Measurements from ENCODE around the gene PTPRG. TPM values are rescaled to one million over a fixed set of nuclear protein-coding genes. Genes with fewer than 3 reads are reported as not detected.

Gene PTPRG
- total RNA-seq: 1 to 10 TPM in 1 of 2 donors, under 1 TPM in 1; 0.31 to 1.3 TPM

DNA sequence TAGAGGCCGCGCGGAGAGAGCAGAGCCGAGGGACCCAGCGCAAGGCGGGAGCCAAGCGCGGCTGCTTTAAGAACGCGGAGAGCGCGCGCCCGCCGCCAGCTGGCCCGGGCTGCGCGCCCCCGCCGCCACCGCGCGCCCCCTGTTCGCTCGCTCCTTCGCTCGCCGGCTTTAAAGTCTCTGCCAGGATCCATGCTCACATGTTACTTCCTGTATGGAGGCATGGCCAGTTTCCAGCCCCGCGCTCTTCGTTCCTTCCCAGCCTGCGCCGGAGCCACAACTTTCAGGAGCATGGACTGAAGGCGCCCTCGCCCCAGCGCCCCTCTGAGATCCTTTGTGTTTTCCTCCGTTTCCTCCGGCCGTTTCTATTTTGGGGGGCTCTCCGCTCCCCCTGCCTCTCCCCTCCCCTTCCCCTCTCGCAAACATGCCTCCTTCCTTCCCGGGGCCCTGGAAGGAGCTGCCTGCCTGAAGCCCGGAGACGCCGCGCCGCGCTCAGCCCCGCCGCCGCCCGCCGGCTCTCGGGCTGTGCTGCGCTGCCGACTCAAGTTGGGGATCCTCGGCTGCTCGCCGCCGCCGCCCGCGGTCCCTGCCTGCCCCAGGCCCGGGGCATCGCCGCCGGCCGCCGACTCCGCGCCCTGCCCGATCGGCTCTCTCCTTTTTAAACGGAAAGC is at the start of gene PTPRG:
PTPRG (plus strand) TSS at position 198 of the 668 bp plus-strand sequence. CDS start 717 bp downstream, outside the sequence.
- DNase-seq (peak; percentile 54 to 56), ATAC-seq (replicated peaks in 1 of 2) (peak; percentile 72 to 74)
- no peak within 1 kb of the TSS for H3K27ac Mint-ChIP-seq
- peaks cover 0 to 2% of the 10 kb centered on the region in 2 donors for H3K9me3 Mint-ChIP-seq
- peaks cover 7% of the 10 kb centered on the region for H3K4me1 Mint-ChIP-seq (ENCODE audit: low read depth)
- peak within 1 kb of the TSS; percentile 87 to 93 for H3K4me3 Mint-ChIP-seq
- H3K27me3 Mint-ChIP-seq (ENCODE audit: low read depth): peaks cover 71% of the 10 kb centered on the region
- no peaks in the 10 kb centered on the region for H3K36me3 Mint-ChIP-seq (ENCODE audit: insufficient read depth in 2 of 2)

DNA sequence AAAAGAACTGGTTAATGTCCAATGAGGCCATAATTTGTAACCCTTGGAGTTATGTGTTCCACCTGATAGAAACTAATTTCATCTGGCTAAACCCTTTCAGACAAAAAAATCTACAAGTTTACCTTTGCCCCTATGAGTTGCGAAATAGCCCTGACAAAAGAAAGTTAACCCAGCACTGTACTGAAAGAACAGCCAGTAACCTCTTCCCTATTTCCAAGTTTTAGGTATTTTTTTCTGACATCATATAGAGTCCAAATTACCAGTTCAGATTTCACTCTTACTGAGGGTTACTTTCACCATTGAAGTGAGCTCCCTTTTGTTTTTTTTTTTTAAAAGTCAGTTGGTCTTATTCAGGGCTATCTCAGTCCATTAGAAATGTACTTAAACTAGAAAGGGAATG is 42.8 kb upstream of the PTPRG start:
- H3K36me3 Mint-ChIP-seq (ENCODE audit: insufficient read depth in 2 of 2): peaks cover 9 to 13% of the 10 kb centered on the region in 2 donors
- DNase-seq (no peak), ATAC-seq (replicated peaks in 1 of 2) (peak in 1 of 2 donors; percentile 28)
- peaks cover 3 to 8% of the 10 kb centered on the region in 2 donors for H3K9me3 Mint-ChIP-seq
- peaks cover 8% of the 10 kb centered on the region for H3K27me3 Mint-ChIP-seq (ENCODE audit: low read depth)
- H3K4me1 Mint-ChIP-seq (ENCODE audit: low read depth): peaks cover 35% of the 10 kb centered on the region
- no peak overlapping the region for H3K27ac Mint-ChIP-seq
- peak overlapping the region; percentile 1 to 9 for H3K4me3 Mint-ChIP-seq

DNA sequence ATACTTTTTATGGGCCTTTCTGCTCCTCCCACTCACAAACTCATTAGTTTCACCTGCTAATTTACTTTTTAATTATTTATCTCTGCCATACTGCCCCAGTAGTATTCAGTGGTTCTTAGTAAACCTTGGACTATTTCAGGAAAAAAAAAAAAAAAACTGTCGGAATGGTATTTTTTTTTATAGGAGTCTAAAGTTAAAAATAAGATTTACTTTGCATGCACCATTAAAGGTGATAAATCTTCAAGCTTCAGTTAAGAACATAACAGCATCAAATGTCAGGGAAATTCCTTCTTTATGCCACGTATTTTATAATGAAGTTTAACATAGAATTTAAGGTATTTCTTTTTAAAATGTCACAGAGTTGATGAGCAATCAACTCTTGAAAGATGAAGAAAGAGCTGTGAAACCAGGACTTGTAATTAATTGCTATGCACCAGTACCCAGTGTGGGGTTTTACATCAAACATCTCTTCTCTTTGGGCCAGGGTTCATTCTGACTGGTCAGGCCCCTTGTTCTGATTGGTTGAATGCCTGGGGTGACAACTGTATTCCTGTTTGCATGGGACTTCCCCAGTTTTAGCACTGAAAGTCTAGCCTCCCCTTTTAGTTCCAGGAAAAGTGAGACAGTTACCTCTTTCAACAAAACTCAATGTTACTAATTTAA is 40.3 kb upstream of the PTPRG start:
- H3K9me3 Mint-ChIP-seq: peaks cover 3 to 4% of the 10 kb centered on the region in 2 donors
- no peaks in the 10 kb centered on the region for H3K27me3 Mint-ChIP-seq (ENCODE audit: low read depth)
- peaks cover 5 to 6% of the 10 kb centered on the region in 2 donors for H3K36me3 Mint-ChIP-seq (ENCODE audit: insufficient read depth in 2 of 2)
- peak overlapping the region; percentile 54 to 69 for H3K4me3 Mint-ChIP-seq
- ATAC-seq (replicated peaks in 1 of 2) (peak; percentile 99 to 100), DNase-seq (peak; percentile 66 to 69)
- H3K27ac Mint-ChIP-seq: peak overlapping the region; percentile 94
- H3K4me1 Mint-ChIP-seq (ENCODE audit: low read depth): peaks cover 33% of the 10 kb centered on the region

DNA sequence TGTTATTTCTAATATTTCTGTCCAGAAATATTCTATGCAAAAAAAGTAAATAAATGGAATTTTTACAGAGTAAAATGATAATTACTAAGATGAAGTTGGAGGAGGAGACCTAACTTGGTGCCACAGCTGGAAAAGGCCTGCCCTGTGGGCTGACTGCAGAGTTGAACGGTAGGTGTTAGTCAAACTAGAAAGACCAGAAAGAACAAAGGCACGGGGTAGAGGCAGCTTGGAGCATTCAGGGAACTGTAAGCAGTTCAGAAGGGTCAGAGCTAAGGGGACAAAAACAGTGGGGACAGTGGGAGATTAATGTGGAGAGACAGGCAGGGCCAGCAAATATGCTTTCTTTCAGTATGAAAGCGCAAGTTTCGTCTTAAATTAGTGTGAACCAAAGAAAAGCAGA is 39.3 kb upstream of the PTPRG start:
- Mint-ChIP-seq H3K27me3 (ENCODE audit: low read depth) (peaks cover 3% of the 10 kb centered on the region), H3K9me3 (peaks cover 0 to 6% of the 10 kb centered on the region in 2 donors), H3K4me1 (ENCODE audit: low read depth) (peaks cover 33% of the 10 kb centered on the region), H3K27ac (peak overlapping the region; percentile 35), H3K36me3 (ENCODE audit: insufficient read depth in 2 of 2) (peaks cover 5 to 6% of the 10 kb centered on the region in 2 donors), H3K4me3 (peak overlapping the region in 1 of 2 donors; percentile 38)
- DNase-seq (peak in 1 of 2 donors; percentile 14), ATAC-seq (replicated peaks in 1 of 2) (peak in 1 of 2 donors; percentile 20)

DNA sequence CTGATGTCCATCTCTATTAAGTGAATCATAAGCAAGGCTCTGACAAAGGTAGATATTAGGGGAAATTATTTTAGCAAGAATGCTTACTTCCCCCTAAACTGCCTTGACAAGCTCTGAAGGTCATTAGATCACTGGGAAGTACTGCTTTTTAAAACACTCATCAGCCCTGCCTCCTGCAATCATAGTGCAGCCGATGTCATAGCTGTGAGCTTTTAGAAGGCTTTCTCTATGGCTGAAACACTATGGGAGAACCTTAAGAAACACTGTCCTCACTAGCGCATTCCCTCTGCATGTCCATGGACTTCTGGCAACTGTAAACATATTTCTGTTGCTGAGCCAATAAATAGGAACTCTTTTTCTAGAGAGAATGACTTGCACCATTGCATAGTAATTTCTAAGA is 38.7 kb upstream of the PTPRG start:
- peaks cover 0 to 6% of the 10 kb centered on the region in 2 donors for H3K9me3 Mint-ChIP-seq
- no peak overlapping the region for H3K4me3 Mint-ChIP-seq

DNA sequence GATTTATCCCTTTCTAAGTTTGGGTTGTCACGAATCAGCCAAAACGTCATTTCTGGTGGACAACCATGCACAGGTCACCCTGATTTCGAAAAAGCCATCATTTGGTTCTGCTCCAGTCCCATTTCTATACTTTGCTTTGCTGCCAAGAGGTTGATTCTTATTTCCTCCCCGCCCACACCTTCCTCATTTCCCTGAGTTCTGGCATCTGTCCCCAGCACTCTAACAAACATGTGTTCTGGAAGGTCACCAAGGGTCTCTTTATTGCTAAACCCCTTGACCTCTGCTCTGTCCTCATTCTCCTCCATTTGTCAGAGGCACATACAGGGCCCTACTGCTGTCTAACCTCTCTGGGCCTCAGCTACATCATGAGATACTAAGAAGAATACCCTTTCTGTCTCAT is 36.4 kb upstream of the PTPRG start:
- Mint-ChIP-seq H3K4me1 (ENCODE audit: low read depth) (peaks cover 21% of the 10 kb centered on the region), H3K36me3 (ENCODE audit: insufficient read depth in 2 of 2) (no peaks in the 10 kb centered on the region), H3K27me3 (ENCODE audit: low read depth) (peaks cover 6% of the 10 kb centered on the region), H3K9me3 (peaks cover 0 to 3% of the 10 kb centered on the region in 2 donors), H3K4me3 (no peak overlapping the region), H3K27ac (no peak overlapping the region)
- ATAC-seq (replicated peaks in 1 of 2): no peak
- no peak for DNase-seq

More for the DNA sequence above, 38.7 kb upstream of the PTPRG start:
- no peak for DNase-seq
- no peak overlapping the region for H3K27ac Mint-ChIP-seq
- H3K4me1 Mint-ChIP-seq (ENCODE audit: low read depth): peaks cover 33% of the 10 kb centered on the region
- peaks cover 5 to 6% of the 10 kb centered on the region in 2 donors for H3K36me3 Mint-ChIP-seq (ENCODE audit: insufficient read depth in 2 of 2)
- peaks cover 6% of the 10 kb centered on the region for H3K27me3 Mint-ChIP-seq (ENCODE audit: low read depth)
- no peak for ATAC-seq (replicated peaks in 1 of 2)

DNA sequence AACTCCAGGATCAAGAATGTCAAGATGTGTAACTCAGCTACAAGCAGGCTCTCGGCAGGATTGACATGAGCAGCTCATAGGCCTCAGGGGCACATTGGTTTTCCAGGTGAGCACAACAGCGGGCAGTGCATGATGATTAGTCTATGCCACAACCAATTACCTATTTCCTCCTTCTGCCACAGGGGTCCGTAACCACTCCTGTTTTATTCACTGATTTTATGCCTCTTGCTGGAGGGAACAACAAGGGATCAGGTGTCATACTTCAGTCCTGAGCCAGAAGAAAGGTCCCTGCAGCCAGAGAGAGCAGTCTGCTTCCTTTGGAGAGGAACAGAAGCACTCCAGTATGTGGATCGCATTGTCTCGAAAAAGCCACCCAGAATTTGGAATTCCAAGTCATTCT is 35.1 kb upstream of the PTPRG start:
- Mint-ChIP-seq H3K27ac (no peak overlapping the region), H3K36me3 (ENCODE audit: insufficient read depth in 2 of 2) (no peaks in the 10 kb centered on the region), H3K4me1 (ENCODE audit: low read depth) (peaks cover 13% of the 10 kb centered on the region), H3K27me3 (ENCODE audit: low read depth) (peaks cover 13% of the 10 kb centered on the region), H3K9me3 (peaks cover 0 to 3% of the 10 kb centered on the region in 2 donors), H3K4me3 (no peak overlapping the region)
- no peak for ATAC-seq (replicated peaks in 1 of 2)
- no peak for DNase-seq

DNA sequence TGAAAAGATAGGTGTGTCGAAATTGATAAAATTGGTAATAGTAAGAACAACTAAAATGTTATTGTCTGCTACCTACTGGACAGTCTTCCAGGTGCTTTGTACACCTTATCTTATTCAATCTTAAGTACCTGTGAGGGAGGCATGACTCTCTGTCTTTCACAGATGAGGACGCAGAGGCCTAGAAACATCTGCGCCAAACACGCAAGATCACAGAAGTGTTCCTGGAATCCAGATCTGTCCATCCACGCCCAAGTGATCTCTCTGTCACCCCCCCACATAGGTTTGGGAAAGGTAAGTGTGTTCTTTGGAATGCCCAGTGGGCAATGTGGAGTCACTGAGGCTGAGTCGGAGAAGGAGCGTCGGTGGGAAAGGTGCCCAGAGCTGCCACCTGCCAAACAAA is 34.4 kb upstream of the PTPRG start:
- H3K4me3 Mint-ChIP-seq: no peak overlapping the region
- H3K36me3 Mint-ChIP-seq (ENCODE audit: insufficient read depth in 2 of 2): no peaks in the 10 kb centered on the region
- ATAC-seq (replicated peaks in 1 of 2) (no peak), DNase-seq (no peak)
- peaks cover 0 to 3% of the 10 kb centered on the region in 2 donors for H3K9me3 Mint-ChIP-seq
- H3K27me3 Mint-ChIP-seq (ENCODE audit: low read depth): peaks cover 13% of the 10 kb centered on the region
- peaks cover 6% of the 10 kb centered on the region for H3K4me1 Mint-ChIP-seq (ENCODE audit: low read depth)
- H3K27ac Mint-ChIP-seq: no peak overlapping the region

DNA sequence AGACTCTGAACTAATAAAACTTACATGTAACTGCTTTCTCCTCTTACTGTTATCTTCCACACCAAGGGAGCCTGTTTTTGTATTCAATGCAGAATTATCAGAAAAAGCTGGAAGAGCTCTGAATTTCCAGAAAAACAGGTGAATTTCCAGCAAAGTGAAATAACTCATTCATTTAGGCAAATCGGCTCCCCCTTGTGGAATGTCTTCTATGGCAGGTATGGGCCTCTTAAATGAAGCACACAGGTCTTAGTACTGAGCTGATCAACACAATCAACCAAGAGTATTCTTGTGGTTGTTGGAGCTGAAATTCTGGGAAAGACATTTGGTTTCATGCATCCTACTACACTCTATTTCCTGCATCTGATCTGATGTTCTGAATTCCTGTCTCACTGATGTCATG is 31.0 kb upstream of the PTPRG start:
- Mint-ChIP-seq H3K4me1 (ENCODE audit: low read depth) (no peaks in the 10 kb centered on the region), H3K27ac (no peak overlapping the region), H3K36me3 (ENCODE audit: insufficient read depth in 2 of 2) (no peaks in the 10 kb centered on the region), H3K27me3 (ENCODE audit: low read depth) (peaks cover 13% of the 10 kb centered on the region), H3K9me3 (peaks cover 0 to 3% of the 10 kb centered on the region in 2 donors), H3K4me3 (no peak overlapping the region)
- ATAC-seq (replicated peaks in 1 of 2) (no peak), DNase-seq (no peak)

DNA sequence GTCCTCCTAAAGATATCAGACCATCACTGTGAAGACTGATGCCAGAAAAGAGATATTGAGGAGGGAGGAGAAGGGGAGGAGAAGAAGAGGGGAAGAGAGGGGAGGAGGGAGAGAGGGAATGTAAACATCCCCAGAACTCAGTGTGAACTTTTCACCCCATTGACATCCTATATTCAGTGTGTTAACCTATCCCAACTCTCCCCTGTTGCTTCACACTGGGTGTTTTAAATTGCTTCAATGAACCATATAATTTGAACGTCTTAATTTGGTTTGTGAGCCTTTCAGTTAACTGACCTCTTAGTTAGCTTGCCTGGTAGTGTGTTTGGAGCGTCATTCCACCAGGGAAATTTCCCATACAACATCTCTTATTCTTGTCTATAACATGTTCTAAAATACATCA is 29.8 kb upstream of the PTPRG start:
- peaks cover 13% of the 10 kb centered on the region for H3K27me3 Mint-ChIP-seq (ENCODE audit: low read depth)
- H3K4me3 Mint-ChIP-seq: no peak overlapping the region
- no peak for ATAC-seq (replicated peaks in 1 of 2)
- H3K27ac Mint-ChIP-seq: peak overlapping the region; percentile 9
- H3K36me3 Mint-ChIP-seq (ENCODE audit: insufficient read depth in 2 of 2): no peaks in the 10 kb centered on the region
- DNase-seq: no peak
- H3K4me1 Mint-ChIP-seq (ENCODE audit: low read depth): no peaks in the 10 kb centered on the region
- peaks cover 0 to 3% of the 10 kb centered on the region in 2 donors for H3K9me3 Mint-ChIP-seq

DNA sequence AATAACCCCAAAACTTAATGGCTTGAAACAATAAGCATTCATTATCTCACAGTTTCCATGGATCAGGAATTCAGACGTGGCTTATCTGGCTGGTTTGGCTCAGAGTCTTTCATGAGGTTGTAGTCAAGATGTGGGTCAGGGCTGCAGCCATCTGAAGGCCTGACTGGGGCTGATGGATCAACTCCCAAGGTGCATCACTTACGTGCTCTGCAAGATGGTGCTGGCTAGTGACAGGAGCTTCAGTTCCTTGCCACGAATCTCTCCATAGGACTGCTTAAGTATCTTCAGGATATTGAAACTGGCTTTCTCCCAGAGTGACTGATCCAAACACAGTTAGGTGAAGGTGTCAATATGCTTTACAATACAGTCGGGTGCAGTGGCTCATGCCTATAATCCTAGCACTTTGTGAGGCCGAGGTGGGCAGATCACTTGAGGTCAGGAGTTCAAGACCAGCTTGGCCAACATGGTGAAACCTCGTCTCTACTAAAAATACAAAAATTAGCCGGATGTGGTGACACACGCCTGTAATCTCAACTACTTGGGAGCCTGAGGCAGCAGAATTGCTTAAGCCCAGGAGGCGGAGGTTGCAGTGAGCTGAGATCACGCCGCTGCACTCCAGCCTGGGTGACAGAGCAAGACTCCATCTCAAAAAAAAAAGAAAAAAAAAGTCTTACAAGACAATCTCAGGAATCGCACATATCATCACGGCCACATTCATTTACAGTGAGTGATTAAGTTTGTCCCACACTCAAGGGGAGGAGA is 28.5 kb upstream of the PTPRG start:
- Mint-ChIP-seq H3K27me3 (ENCODE audit: low read depth) (peaks cover 7% of the 10 kb centered on the region), H3K4me1 (ENCODE audit: low read depth) (no peaks in the 10 kb centered on the region), H3K27ac (no peak overlapping the region), H3K4me3 (no peak overlapping the region), H3K36me3 (ENCODE audit: insufficient read depth in 2 of 2) (no peaks in the 10 kb centered on the region), H3K9me3 (no peaks in the 10 kb centered on the region)
- DNase-seq (no peak), ATAC-seq (replicated peaks in 1 of 2) (no peak)

DNA sequence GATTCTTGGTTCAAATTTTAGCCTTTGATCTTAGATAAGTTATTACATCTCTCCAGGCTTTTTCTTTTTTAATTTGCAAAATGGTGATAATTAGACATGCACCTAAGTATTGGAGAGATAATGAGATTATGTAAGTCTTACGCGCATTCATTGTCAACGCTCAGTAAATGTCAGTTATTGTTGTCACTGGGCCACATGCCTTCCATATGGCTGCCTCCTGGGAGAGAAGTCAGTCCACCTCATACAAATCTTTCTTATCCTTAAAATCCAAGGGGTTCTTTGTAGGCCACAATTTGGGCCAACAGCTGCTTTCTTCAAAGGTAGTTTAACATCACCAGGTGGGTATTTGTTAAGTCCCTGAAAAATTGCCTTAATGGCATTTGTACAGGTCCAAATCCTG is 25.5 kb upstream of the PTPRG start:
- H3K36me3 Mint-ChIP-seq (ENCODE audit: insufficient read depth in 2 of 2): no peaks in the 10 kb centered on the region
- no peak overlapping the region for H3K4me3 Mint-ChIP-seq
- no peak for ATAC-seq (replicated peaks in 1 of 2)
- DNase-seq: no peak
- H3K9me3 Mint-ChIP-seq: peaks cover 0 to 2% of the 10 kb centered on the region in 2 donors
- no peak overlapping the region for H3K27ac Mint-ChIP-seq
- no peaks in the 10 kb centered on the region for H3K27me3 Mint-ChIP-seq (ENCODE audit: low read depth)
- H3K4me1 Mint-ChIP-seq (ENCODE audit: low read depth): no peaks in the 10 kb centered on the region

DNA sequence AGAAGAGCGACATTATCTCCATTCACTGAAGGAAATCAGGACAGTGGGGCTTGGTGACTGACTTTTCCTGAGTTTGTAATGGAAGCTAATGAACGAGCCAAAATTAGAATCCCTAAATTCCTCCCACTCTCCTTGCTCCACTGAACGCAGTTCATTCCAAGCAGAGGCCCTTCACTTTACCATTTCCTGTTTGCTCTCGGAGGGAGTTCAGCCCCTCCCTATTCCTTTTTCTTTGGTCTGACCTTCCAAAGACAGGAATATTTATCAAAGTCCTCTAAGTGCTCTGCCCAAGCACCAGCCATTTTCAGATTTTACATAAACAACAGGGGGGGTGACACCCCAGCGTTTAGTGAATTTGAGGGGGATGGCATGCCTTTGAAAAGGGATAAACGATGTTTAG is 24.0 kb upstream of the PTPRG start:
- peaks cover 0 to 2% of the 10 kb centered on the region in 2 donors for H3K9me3 Mint-ChIP-seq
- DNase-seq (no peak), ATAC-seq (replicated peaks in 1 of 2) (no peak)
- no peaks in the 10 kb centered on the region for H3K4me1 Mint-ChIP-seq (ENCODE audit: low read depth)
- H3K27me3 Mint-ChIP-seq (ENCODE audit: low read depth): peaks cover 7% of the 10 kb centered on the region
- no peaks in the 10 kb centered on the region for H3K36me3 Mint-ChIP-seq (ENCODE audit: insufficient read depth in 2 of 2)
- H3K27ac Mint-ChIP-seq: peak overlapping the region; percentile 48
- H3K4me3 Mint-ChIP-seq: no peak overlapping the region

Data from activated T-cell treated with anti-CD3 and anti-CD28 coated beads, Interleukin-2, amount 50 U/mL, for 72 hours (primary cell).